GM12865 (cell line): Measurements from ENCODE around the gene CHI3L1.

ENCODE experiments used
- DNase-seq: peaks from one replicate; pipeline ENCODE4 v3.0.0; 2010; ENCODE audit warnings: low read depth
- H3K4me3 ChIP-seq: 2 replicates; pipeline ENCODE4 v1.5.1; 2011; ENCODE audit warnings: mild to moderate bottlenecking, low read depth, low read length, control low read depth
- TF ChIP-seq, protein P1 (sequence below): IDR thresholded peaks from 2 replicates; pipeline ENCODE4 v1.5.1; 2011; ENCODE audit warnings: low read length, control low read depth, low read depth, inconsistent platforms; ENCODE audit not compliant: insufficient read depth; ENCODE audit errors: missing control alignments

CHI3L1 gene

GRCh38 chr1:203174324-203174985, 12.0 kb downstream of the CHI3L1 start:
- no peak overlapping the region for H3K4me3 ChIP-seq
- no peak for DNase-seq

DNA sequence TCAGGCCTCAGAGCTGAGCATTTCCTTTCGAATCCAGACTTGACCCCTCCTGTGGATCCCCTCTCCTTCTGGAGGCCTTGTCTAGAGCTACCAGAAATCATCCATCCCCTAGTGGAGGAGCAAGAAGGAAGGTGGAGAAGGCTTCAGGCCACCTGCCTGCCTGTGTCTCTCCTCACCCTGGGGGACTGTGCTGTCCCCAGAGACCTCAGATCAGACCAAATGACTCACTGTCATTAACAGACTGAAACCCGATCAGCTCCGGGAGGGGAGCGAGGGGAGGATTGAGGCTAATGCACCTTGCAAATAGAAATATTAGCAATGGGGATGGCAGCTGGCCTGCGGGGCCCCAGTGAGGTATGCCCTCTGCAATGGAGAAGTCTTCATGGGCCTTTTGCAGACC, 12.9 kb downstream of the CHI3L1 start:
- TF ChIP-seq, protein P1, sequence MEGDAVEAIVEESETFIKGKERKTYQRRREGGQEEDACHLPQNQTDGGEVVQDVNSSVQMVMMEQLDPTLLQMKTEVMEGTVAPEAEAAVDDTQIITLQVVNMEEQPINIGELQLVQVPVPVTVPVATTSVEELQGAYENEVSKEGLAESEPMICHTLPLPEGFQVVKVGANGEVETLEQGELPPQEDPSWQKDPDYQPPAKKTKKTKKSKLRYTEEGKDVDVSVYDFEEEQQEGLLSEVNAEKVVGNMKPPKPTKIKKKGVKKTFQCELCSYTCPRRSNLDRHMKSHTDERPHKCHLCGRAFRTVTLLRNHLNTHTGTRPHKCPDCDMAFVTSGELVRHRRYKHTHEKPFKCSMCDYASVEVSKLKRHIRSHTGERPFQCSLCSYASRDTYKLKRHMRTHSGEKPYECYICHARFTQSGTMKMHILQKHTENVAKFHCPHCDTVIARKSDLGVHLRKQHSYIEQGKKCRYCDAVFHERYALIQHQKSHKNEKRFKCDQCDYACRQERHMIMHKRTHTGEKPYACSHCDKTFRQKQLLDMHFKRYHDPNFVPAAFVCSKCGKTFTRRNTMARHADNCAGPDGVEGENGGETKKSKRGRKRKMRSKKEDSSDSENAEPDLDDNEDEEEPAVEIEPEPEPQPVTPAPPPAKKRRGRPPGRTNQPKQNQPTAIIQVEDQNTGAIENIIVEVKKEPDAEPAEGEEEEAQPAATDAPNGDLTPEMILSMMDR: no peak
- no peak overlapping the region for H3K4me3 ChIP-seq
- DNase-seq: peak; percentile 82

More at GRCh38 chr1:203174324-203174985, 12.0 kb downstream of the CHI3L1 start:
- TF ChIP-seq, protein P1: no peak

- TF ChIP-seq, protein P1: no peak
- H3K4me3 ChIP-seq: no peak overlapping the region
- no peak for DNase-seq
Observed at GRCh38 chr1:203173011-203173555, 13.4 kb downstream of the CHI3L1 start.

GRCh38 chr1:203172184-203173010, 14.1 kb downstream of the CHI3L1 start:
- TF ChIP-seq, protein P1: peak; percentile 96
- no peak overlapping the region for H3K4me3 ChIP-seq
- DNase-seq: peak; percentile 60

DNA sequence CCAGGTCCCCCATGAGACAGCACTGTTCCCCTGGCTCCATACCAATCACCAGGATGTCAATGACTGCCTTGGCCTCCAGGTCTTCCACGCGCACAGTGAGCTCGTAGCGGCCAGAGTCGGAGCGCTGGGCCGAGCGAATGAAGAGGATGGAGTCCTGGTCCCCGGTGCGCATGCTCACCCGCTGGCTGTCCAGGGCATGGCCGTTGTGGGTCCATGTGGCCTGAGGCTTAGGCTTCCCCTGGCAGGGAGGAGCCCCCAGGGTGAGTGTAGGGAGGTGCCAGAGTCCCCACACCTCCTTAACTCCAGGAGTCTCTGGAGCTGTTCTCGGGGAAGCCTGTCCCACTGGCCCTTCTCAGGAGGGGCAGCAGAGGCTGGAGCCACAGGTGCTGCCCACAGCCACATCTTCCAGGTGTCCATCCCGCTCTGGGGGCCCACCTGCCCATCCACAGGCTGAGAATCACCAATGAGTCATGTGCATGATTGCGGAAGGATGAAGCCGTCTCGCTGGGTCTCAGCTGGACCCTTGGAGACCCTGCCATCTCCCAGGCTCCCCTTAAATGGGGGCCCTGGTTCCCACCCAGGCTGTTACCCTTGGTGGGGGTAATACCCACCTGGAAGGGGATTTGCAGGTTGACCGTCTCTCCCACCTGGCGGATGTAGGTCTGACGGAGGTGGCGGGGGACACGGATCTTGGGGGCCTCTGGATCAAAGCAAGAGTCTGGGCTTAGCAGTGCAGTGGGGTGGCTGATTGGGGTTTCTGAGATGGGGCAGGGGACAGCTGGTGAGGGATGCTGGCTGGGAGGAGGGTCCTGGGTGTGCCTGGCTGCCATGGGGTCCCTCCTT, 14.9 kb downstream of the CHI3L1 start:
- DNase-seq: no peak
- TF ChIP-seq, protein P1: no peak
- no peak overlapping the region for H3K4me3 ChIP-seq

DNA sequence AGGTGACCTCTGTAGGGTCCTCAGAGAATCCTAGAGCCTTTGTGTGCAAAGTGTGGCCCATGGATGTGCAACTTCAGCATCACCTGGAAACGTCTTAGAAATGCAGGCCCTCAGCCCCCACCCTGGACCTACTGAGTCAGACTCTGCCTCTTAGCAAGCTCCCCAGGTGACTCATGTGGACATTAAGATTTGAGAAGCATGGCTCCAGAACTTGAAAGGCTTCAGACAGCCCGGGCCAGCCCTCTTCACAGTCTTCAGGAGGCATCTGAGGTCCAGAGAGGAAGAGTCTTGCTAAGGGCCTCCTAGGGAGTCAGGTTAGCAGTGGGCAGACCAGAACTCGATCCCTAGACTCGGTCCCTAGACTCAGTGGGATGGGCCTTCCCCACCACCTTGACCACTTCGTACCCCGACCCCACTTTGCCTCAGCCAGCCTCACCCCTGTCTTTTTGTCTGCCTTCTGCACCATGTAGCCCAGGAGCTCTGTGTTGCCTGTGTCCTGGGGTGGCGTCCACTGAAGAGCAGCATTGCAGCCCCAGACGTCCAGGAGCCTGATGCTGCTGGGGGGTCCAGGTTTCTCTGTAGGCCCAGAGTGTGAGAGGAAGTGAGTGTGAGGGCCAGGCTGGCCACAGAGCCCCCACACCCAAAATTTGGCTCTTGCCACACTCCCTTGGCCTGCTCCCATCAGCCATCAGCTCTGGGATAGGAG, 15.7 kb downstream of the CHI3L1 start:
- DNase-seq: no peak
- TF ChIP-seq, protein P1: no peak
- H3K4me3 ChIP-seq: no peak overlapping the region
